Hematopoietic multipotent progenitor cell treated with erythropoietin and hydrocortisone succinate and interleukin-3 and kit ligand, for 4 days (in vitro differentiated cells): ENCODE measurements around the gene F11R.
A peak's percentile ranks its signal among the peaks of the same experiment; 100 is the strongest.
"Not testable (repeated sequence)": the region's sequence is repeated elsewhere in the genome, so short reads cannot be mapped to it uniquely, and the experiment has no call there.

Source experiments
- DNase-seq: peaks from one replicate; pipeline ENCODE4 v3.0.0-alpha.2; 2015

Gene F11R

DNA sequence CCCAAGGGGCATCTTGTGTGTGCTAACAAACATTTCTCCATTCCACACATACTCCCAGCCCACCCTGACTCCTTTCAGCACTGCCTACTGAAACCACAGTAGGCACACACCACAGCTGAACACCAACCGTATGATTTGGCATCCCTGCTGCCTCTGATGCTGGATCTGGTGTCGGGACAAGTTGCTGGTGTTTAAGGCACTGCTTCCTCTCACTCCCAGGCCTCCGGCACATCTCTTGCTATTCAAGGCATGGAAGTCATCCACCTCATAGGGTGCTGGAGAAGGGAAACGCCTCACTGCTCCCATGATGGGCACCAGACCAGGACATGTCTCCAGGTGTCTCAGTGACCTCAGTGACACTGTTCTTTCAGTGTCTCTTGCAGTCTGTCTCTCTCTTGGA, 64.0 kb downstream of the F11R start:
- DNase-seq: no peak

DNA sequence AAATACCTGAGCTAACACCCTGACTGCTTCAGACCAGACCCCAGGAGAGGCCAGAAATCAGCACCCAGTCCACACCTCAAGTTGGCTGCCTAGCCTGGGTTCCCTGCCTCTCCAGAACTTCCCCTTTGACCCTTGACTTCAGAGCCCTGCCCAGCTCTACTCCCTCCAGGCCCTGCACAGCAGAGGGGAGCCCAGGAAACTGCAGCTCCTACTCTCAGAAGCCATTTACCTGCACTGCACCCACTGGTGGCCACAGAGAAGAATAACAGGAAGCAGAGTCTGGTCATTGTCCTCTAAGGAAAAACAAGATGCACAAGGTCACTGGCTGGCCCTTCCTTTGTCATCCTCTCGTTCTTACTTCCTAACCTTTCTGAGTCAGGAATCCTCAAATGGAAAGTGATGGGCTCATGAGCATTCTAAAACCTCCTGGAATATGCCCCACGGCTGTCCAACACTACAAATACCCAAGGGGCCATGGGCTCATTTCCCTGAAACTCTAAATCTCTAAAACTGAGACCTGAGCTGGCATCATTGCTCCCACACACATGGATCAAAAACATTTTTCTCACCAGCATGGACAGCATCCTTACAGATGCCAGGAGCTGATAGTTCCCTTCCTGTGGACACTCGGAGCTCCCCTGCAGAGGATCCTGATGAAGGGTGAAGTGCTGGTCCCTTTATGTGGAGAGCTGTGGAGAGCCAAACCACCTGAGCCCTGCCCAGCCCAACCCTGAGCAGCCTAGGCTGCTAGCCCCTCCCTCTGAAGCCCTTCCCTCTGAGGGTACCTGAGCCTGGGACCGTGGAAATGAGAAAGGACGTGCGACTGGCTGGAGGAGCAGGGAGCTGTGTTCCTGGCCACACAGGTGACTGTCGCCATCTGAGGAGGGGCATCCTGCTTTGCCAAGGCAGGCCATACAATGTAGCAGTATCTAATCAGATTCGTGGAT, 66.5 kb downstream of the F11R start, which contains the start of gene ITLN2:
ITLN2 (minus strand) TSS at position 652 of the 947 bp plus-strand sequence; CDS start at position 584, 68 bp downstream.
- peak; percentile 84 for DNase-seq

GRCh38 chr1:160953030-160953429, 67.9 kb downstream of the F11R start:
- no peak for DNase-seq

DNA sequence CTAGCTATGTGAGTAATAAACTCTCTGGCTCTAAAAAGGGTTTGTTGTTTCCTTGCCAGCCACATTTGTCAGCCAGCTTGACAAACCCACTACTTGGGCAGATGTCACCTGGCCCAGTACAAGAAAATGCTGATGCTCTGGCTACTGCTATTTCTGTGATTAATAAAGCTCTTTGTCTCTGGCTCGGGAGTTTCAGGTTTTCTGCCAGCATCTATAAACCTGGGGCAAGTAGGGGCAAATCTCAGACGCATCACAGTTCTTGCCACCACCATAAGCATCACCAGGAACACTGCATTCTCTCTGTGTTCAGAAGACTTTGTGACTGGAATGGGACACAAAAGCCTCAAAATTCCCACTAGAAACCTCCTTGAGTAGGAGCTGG, 68.8 kb downstream of the F11R start:
- no peak for DNase-seq

- peak; percentile 89 for DNase-seq
Observed at GRCh38 chr1:160951443-160952128, 69.4 kb downstream of the F11R start.

DNA sequence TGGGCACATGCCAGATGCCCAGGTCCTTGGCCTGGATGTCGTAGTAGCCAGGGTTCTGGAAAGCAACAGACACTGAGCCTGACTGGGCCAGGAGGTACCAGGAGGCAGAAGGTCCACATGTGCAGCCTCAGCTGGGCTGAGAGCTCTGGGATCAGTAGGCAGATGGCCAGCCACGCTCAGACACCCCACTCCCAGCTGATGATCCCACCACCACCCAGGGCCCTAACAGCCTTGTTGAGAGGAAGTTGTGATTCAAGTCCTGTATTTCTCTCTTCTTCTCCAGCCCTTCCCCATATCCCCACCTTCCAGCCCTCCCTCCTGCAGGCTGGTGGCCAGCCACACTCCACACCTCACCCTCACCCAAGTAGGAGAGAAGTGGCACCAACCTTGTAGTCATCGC, 70.3 kb downstream of the F11R start:
- DNase-seq: no peak

DNA sequence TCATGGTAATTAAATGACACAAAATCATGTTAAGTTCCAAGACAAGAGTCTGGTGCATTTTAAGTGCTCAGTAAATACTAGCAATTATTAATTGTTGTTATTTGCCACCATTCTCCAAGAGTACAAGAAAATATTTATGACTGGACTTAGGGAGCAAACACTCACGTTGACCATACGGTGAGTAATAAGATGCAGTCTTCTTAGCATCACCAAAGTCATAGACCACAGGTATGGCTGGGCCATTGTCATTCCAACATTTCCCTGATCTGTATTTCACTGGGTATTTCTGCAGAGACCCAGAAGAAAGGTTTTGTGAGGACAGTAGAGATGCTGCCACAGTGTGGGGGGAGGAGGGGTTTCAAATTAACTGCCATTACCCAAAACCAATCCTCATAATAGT, 71.1 kb downstream of the F11R start:
- no peak for DNase-seq

- DNase-seq: peak; percentile 84
Observed at GRCh38 chr1:160949216-160949880, 71.6 kb downstream of the F11R start.

- peak; percentile 28 for DNase-seq
Observed at GRCh38 chr1:160947174-160947759, 73.7 kb downstream of the F11R start.

- not testable (repeated sequence) for DNase-seq
Observed at GRCh38 chr1:160945881-160946280, 75.1 kb downstream of the F11R start.
